Gastroesophageal sphincter (tissue), 3 donors: ENCODE data around the gene FOXL1.

Experiments
- CTCF ChIP-seq, 4 experiments: fragments of 200-600 bp in 2 of 4; fragments of 450-650 bp in 2 of 4; sonication (generic) in 1 of 4; IDR thresholded peaks; one replicate each; pipeline ENCODE4 v1.5.1; 2017 to 2019; ENCODE audit warnings: antibody characterized with exemption in 4 of 4, mild to moderate bottlenecking in 2 of 4, moderate library complexity in 2 of 4
- POLR2A ChIP-seq, 2 donors: fragments of 450-650 bp; IDR thresholded peaks; one replicate each; pipeline ENCODE4 v1.6.1; 2017; ENCODE audit warnings: antibody characterized with exemption in 2 of 2, mild to moderate bottlenecking in 2 of 2, moderate library complexity in 1 of 2
- POLR2AphosphoS5 ChIP-seq: sonication (generic); formaldehyde crosslinking; IDR thresholded peaks from one replicate; pipeline ENCODE4 v1.6.1; 2017; ENCODE audit warnings: antibody characterized with exemption

GRCh38 chr16:86604436-86605193, 26.3 kb downstream of the FOXL1 start:
- no peak for TF ChIP-seq POLR2AphosphoS5
- TF ChIP-seq CTCF (IDR thresholded peaks at IDR 0.05): no peak
- TF ChIP-seq POLR2A (IDR thresholded peaks at IDR 0.05): no peak
